ENCODE data around the gene KPNA3. TPM values are rescaled to one million over a fixed set of nuclear protein-coding genes. Genes with fewer than 3 reads are reported as not detected.
A peak's percentile ranks its signal among the peaks of the same experiment; 100 is the strongest.

The KPNA3 gene
- total RNA-seq, 1 donor from 2014 or later: 46.6 TPM

DNA sequence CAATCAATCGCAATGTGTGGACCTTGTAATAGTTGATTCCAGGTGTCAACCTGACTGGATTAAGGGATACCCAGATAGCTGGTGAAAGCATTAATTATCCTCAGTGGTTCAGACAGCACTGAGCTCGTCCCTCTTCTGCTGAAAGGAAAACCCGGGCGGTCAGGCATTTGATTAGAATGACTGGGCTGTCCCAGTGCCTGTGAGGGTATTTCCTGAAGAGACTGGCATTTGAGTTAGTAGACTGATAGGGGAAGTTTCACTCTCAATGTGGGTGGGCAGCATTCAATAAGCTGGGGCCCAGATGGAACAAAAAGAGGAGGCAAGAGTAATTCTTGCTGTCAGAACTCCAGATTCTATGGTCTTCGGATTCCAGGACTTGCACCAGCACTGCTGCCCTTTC, 31.9 kb downstream of the KPNA3 start:
- no peak for DNase-seq
- H3K27ac Mint-ChIP-seq (ENCODE audit: unreplicated experiment): peak overlapping the region; percentile 21
- TF ChIP-seq, protein P1, sequence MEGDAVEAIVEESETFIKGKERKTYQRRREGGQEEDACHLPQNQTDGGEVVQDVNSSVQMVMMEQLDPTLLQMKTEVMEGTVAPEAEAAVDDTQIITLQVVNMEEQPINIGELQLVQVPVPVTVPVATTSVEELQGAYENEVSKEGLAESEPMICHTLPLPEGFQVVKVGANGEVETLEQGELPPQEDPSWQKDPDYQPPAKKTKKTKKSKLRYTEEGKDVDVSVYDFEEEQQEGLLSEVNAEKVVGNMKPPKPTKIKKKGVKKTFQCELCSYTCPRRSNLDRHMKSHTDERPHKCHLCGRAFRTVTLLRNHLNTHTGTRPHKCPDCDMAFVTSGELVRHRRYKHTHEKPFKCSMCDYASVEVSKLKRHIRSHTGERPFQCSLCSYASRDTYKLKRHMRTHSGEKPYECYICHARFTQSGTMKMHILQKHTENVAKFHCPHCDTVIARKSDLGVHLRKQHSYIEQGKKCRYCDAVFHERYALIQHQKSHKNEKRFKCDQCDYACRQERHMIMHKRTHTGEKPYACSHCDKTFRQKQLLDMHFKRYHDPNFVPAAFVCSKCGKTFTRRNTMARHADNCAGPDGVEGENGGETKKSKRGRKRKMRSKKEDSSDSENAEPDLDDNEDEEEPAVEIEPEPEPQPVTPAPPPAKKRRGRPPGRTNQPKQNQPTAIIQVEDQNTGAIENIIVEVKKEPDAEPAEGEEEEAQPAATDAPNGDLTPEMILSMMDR (IDR thresholded peaks at IDR 0.05; ENCODE audit: partially characterized antibody, unreplicated experiment): no peak
- no peak overlapping the region for H3K4me3 Mint-ChIP-seq (ENCODE audit: unreplicated experiment)
- H3K4me1 Mint-ChIP-seq (ENCODE audit: low read depth, unreplicated experiment): peaks cover 10% of the 10 kb centered on the region
- H3K36me3 Mint-ChIP-seq (ENCODE audit: unreplicated experiment): peaks cover 27% of the 10 kb centered on the region
- H3K27me3 Mint-ChIP-seq (ENCODE audit: unreplicated experiment): peaks cover 2% of the 10 kb centered on the region
- H3K9me3 Mint-ChIP-seq (ENCODE audit: unreplicated experiment): peaks cover 11% of the 10 kb centered on the region

GRCh38 chr13:49759503-49759902, 33.0 kb downstream of the KPNA3 start:
- H3K27me3 Mint-ChIP-seq (ENCODE audit: unreplicated experiment): peaks cover 2% of the 10 kb centered on the region
- DNase-seq: no peak
- H3K4me3 Mint-ChIP-seq (ENCODE audit: unreplicated experiment): no peak overlapping the region
- H3K9me3 Mint-ChIP-seq (ENCODE audit: unreplicated experiment): peaks cover 9% of the 10 kb centered on the region
- H3K36me3 Mint-ChIP-seq (ENCODE audit: unreplicated experiment): peaks cover 22% of the 10 kb centered on the region
- H3K27ac Mint-ChIP-seq (ENCODE audit: unreplicated experiment): no peak overlapping the region
- TF ChIP-seq, protein P1 (IDR thresholded peaks at IDR 0.05; ENCODE audit: partially characterized antibody, unreplicated experiment): no peak
- H3K4me1 Mint-ChIP-seq (ENCODE audit: low read depth, unreplicated experiment): peaks cover 5% of the 10 kb centered on the region

GRCh38 chr13:49756263-49756662, 36.2 kb downstream of the KPNA3 start:
- no peak overlapping the region for H3K27ac Mint-ChIP-seq (ENCODE audit: unreplicated experiment)
- no peak for DNase-seq
- H3K4me1 Mint-ChIP-seq (ENCODE audit: low read depth, unreplicated experiment): peaks cover 1% of the 10 kb centered on the region
- H3K4me3 Mint-ChIP-seq (ENCODE audit: unreplicated experiment): no peak overlapping the region
- H3K9me3 Mint-ChIP-seq (ENCODE audit: unreplicated experiment): peaks cover 7% of the 10 kb centered on the region
- TF ChIP-seq, protein P1 (IDR thresholded peaks at IDR 0.05; ENCODE audit: partially characterized antibody, unreplicated experiment): no peak
- peaks cover 2% of the 10 kb centered on the region for H3K27me3 Mint-ChIP-seq (ENCODE audit: unreplicated experiment)
- peaks cover 17% of the 10 kb centered on the region for H3K36me3 Mint-ChIP-seq (ENCODE audit: unreplicated experiment)

DNA sequence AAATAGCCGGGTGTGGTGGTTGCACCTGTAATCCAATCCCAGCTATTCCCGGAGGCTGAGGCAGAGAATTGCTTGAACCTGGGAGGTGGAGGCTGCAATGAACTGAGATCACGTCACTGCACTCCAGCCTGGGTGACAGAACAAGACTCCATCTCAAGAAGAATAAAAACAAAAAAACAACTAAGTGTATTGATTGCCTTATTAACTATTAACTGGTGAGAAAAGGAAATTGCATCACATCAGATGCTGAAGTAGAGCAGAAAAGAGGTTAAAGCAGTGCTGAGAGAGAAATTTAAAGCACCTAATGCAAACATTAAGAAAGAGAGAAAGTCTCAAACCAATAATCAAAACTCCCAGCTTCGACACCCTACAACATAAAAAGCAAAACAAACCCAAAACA, 38.3 kb downstream of the KPNA3 start:
- Mint-ChIP-seq H3K36me3 (ENCODE audit: unreplicated experiment) (peaks cover 6% of the 10 kb centered on the region), H3K4me3 (ENCODE audit: unreplicated experiment) (no peak overlapping the region), H3K27ac (ENCODE audit: unreplicated experiment) (no peak overlapping the region), H3K9me3 (ENCODE audit: unreplicated experiment) (no peaks in the 10 kb centered on the region), H3K27me3 (ENCODE audit: unreplicated experiment) (no peaks in the 10 kb centered on the region), H3K4me1 (ENCODE audit: low read depth, unreplicated experiment) (peaks cover 6% of the 10 kb centered on the region)
- no peak for DNase-seq
- TF ChIP-seq, protein P1 (IDR thresholded peaks at IDR 0.05; ENCODE audit: partially characterized antibody, unreplicated experiment): no peak

- TF ChIP-seq, protein P1 (IDR thresholded peaks at IDR 0.05; ENCODE audit: partially characterized antibody, unreplicated experiment): no peak
- DNase-seq: no peak
- Mint-ChIP-seq H3K9me3 (ENCODE audit: unreplicated experiment) (no peaks in the 10 kb centered on the region), H3K27me3 (ENCODE audit: unreplicated experiment) (no peaks in the 10 kb centered on the region), H3K4me1 (ENCODE audit: low read depth, unreplicated experiment) (peaks cover 6% of the 10 kb centered on the region), H3K36me3 (ENCODE audit: unreplicated experiment) (no peaks in the 10 kb centered on the region), H3K27ac (ENCODE audit: unreplicated experiment) (no peak overlapping the region), H3K4me3 (ENCODE audit: unreplicated experiment) (no peak overlapping the region)
Measured at GRCh38 chr13:49749848-49750247, 42.6 kb downstream of the KPNA3 start.

All from glutamatergic neuron (in vitro differentiated cells).